SIG-M5 treated with dmso at 0.1 percent for 504 hours (cell line): Measurements from ENCODE around the gene TDRD10.
A peak's percentile ranks its signal among the peaks of the same experiment; 100 is the strongest.
"Not testable (repeated sequence)": the region's sequence is repeated elsewhere in the genome, so short reads cannot be mapped to it uniquely, and the experiment has no call there.

Experiments used
- DNase-seq: peaks from one replicate; lab custom pipeline; 2025; ENCODE audit not compliant: unreplicated experiment; lab: John Stamatoyannopoulos, UW

Gene TDRD10

DNA sequence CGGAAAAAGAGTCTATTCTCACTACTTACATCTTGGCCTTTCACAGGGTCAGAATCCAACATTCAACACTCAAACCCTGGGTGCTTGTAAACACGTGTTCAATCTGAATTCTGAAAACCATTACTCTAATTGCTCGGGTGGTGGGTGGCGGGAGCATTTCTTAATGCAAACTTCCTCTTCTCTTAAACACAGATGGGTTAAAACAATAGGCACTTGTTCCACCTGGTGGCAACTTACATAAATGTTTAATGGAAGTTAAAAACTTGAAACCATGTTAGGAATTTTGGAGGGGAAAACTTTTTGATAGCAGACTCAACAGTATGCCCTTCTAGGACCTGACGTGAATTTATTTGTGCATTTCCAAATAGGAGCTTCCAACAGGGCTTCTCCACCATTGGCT lies 23.4 kb upstream of the TDRD10 start:
- peak; percentile 89 for DNase-seq

DNA sequence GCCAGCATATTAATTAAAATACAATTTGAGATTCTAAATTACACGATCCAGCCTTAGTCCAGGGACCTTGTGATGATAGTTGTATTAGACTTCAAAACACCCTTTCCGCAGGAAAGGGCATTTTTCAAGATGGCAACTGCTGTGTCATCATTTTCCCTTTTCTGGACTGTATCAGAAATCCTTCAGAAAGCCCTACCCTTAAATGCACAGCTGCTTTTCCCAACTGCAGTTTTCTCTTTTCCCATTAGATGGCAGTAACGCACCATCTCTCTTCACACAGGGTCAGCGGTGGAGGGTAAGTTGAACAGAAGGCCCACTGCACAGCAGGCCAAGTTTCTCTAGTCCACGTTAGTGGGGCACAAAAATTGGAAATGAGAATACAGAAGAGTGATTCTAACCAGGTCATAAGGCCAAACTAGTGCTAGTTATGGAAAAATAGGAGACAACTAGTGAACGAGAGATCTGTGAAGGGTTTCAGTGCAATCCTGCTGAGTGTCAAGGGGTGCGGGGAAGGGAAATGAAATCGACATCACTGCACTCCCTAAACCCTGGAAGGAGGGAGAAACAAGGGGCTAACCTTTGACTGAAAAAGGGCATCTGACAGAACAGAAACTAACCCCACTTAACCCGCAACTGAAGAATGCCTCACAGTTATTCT lies 22.1 kb upstream of the TDRD10 start:
- DNase-seq = peak; percentile 87

DNA sequence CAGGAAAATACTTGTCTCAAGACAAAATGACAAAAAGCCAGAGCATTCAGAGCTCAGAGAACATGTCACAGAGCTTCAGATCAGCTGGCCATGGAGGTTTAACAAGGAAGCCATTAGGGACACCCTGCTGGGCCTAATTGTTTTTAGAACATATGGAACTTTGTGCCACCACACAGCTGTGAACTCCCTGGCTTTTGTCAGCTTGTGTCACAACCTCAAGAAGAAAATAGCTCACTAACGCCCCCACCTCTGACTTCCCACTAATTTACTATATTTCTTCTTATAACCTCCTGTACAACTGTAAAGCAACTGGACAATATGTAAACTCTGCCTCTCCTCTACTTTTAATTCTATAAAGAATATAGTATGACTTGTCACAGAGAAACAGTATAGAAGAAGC lies 21.0 kb upstream of the TDRD10 start:
- peak; percentile 68 for DNase-seq

DNA sequence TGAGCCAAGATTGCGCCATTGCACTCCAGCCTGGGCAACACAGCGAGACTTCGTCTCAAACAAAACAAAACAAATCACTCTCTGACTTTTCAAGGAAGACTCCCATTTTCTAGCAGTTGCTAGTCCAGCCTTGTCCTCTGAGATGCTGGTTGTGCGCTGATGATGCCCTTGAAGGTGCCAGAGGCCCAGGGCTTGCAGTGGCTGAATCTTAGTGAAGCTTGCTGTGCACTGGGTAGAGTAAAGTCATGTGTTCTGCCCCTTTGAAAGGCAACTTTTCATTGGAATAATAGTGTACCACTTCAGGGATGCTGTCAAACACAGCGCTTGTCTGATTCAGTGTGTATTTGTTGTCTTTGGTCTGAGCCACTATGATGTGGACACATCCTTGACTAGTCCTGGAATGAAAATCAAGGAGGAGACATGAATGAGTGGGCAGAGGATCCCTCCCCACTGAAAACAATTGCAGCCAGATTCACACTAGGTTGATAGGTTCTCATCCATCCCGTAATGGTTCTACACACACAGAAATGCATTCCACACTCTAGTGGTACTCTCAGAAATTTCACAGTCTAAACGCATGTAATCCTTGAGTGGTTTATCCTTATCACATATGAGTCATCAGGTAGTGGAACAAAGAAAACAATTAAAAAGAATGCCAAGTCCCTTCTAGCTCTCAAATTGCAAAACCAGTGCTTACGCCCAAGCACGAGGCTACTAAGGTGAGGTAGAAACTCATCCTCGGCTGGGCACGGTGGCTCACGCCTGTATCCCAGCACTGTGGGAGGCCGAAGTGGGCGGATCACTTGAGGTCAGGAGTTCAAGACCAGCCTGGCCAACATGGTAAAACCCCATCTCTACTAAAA lies 17.8 kb upstream of the TDRD10 start:
- DNase-seq = no peak

DNA sequence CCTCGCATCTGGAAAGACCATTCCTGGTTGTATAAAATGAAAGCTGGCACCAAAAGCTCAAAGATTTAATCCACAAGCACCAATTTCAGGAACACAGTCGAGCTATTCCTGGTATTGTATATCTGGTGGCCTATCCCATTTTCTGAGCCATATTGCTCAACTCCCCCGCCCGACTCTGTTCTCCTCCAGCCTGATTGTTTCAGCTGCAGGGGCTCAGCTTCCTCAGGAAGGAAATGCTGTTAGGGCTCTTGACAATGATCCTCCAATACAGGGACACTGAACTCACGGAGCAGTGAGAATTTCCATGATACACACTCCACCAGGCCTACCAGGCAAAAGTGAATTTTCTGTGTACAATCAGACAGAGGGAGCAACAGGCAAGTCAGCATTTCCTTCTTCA lies 16.9 kb upstream of the TDRD10 start:
- peak; percentile 60 for DNase-seq

DNA sequence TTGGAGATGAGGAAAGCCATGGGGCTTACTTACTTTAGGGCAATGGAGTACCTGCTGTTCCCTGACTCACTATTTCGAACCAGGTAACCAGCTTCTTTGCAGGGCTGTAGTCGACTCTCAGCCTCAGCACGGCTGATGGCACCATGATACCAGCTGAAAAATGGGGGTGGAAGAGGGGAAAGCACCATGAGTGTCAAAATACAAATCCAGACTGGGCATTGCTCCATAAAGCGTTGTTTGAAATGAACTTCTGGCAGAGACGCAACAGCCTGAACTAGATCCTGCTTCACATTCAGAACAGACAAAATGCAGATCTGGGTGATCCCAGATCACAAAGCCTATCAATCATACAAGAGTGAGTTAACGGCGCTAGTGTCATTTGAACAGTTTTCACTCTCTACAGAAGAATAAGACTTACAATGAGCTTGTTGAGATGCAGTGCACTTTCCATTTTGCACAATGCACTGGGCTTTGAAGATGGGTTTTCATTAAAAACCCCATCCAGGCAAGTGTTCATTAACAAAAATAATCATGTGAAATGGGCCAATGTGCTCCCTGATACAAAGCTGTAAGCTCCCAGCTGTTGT lies 16.0 kb upstream of the TDRD10 start:
- no peak for DNase-seq

DNA sequence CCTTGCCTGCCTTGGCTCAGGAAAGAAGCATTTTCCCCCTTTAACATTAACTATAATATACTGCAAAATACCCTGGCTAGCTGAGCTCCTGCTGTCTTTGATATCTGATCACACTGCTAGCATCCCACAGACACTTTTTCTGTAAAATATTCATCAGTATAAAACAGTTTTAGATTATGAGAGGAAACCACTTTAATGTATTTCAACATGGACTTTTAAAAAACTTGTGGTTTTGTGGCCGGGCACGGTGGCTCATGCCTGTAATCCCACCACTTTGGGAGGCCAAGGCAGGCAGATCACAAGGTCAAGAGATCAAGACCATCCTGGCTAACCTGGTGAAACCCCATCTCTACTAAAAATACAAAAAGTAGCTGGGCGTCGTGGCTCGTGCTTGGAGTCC lies 15.3 kb upstream of the TDRD10 start:
- DNase-seq = not testable (repeated sequence)

DNA sequence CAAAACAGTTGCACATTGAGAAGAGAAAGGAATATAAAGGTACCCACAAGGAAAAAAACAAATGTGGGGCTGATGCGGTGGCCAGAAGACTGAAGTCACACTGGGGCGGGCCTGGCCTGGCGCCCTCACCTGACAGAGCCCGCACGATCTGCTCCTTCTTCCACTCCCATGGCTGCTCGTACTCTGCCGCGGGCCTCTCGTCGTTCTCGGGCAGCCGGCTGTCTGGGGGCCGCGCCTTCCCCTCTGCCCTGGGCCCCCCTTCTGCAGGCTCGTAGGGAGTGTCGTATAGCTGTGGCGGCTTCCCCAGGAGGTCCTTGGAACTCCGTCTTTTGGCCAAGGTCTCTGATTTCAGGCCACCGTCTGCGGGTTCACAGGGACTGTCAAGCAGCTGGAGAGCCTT lies 13.1 kb upstream of the TDRD10 start:
- DNase-seq = no peak

DNA sequence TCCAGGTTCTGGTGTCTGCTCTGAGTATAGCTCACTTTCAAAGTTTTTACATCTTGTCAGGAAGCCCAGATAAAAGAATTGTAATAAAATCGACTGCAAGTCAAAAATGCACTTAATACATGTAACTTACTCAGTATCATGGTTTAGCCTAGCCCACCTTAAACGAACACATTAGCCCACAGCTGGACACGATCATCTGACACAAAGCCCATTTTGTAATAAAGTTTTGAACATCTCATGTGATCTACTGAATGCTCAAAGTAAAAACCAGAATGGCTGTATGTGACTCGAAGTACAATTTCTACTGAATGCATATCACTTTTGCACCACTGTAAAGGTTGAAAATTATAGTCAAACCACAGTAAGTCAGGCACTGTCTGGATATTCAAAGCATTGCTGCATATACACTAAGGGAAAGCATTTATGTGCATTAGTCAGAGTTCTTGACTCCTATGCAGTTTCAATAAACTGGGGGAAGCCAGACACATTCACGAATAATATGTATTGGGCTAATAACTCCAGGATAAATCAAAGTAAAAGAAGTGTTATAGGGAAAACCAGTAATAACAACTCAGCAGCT lies 12.2 kb upstream of the TDRD10 start:
- DNase-seq = no peak

DNA sequence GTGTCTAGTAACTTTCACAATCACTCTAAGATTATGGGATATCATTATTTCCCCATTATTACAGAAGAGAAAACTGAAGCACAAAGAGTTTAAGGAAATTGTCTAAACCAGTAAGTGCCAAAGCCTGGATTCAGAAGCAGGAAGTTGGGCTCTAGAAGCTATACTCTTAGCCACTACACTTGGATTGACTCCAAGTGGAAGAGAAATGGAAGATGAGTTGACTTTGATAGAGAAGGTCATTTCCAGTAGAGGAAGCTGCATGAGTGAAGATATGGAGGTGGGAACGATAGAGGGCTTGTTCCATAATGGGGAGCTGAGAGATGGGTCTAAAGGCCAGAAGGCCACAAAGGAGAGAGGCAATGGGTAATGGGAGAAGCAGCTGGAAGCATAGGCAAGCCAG lies 11.7 kb upstream of the TDRD10 start:
- DNase-seq = no peak

DNA sequence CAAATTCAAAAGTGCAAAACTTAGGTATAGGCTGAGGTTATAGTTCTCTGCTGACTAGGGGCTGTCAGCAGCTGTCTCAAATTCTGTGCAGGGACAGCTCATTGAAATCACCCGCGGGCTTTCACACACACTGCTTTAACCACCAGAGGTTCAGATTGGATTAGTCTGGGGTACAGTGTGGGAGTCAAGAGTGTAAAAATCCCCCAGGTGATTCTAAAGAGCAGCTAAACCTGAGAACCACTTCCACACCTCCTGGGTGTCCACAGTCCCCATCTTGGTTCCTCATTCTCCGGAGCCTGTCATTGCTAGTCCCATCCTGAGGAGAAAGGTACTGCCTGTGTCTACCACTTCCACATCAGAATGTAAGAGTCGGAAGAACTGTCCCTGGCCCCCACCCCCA lies 9.9 kb upstream of the TDRD10 start:
- DNase-seq = no peak

DNA sequence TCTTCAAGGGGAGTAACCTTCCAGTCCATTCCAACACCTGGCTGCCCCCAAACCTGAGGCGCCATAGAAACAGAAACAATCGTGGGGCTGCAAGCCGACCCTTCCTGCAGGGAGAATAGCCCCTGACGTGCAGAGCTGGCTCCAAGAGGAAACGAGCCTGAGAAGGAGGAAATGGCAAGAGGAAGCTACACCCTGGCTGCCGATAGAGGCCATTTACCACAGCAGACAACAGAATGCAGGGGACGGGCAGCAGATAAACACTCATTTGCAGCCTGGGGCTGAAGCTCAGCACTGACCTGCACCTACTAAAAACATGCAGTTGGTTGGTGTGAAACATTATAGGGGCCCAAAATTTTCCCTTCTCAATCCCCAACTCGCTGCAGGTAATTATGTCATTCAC lies 8.7 kb upstream of the TDRD10 start:
- peak; percentile 83 for DNase-seq

DNA sequence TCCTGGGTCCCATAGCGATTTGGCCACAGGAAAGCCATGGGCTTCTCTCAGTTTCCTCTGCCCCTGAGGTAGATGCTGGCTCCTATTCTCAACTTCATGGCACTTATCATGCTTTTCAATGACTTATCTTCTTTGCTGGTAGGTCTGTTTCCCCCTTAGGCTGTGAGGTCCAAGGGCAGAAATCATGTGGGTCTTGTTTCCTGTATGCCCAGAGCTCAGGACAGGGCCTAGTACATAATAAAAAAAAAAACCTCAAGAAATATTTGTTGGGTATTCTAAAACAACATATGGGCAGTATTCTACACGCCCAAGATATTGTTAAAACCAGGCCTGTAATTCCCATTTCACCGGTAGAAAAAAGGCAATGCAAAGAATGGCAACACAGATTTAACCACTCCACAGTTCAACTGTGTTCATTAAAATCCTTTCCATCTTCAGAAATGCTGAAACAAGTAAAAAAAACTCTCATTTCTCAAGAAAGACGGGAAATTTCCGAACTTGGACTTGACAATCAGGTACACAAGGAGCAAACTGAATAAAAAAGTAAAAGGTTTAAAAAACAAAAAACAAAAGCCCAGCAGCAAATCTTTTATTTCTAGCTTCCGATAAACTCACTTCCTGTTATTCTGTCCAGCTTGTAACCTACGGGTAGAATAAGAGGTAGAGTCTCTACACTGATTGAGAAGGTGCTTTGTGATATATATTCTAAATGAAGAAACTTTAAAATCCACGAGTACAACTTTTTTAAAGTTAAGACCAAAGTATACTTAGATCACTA lies 6.3 kb upstream of the TDRD10 start:
- DNase-seq = no peak

DNA sequence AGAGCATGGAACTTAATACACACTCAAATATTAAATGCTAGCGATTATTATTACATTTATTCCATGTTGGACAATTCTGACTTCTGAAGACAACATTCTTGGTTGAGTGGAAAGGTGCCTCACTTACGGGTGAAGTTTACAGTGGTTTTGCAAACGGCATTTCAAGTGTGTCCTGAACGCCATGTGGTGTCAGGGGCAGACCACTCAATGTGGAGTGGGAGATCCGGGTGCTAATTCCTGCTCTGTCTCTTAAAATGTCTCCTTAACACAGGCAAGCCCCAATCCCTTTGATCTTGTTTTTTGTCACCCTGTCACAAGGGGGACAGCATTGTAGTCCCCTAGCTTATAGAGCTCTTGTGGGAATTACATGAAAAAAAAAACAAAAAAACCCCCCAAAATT lies 5.6 kb upstream of the TDRD10 start:
- DNase-seq = no peak

DNA sequence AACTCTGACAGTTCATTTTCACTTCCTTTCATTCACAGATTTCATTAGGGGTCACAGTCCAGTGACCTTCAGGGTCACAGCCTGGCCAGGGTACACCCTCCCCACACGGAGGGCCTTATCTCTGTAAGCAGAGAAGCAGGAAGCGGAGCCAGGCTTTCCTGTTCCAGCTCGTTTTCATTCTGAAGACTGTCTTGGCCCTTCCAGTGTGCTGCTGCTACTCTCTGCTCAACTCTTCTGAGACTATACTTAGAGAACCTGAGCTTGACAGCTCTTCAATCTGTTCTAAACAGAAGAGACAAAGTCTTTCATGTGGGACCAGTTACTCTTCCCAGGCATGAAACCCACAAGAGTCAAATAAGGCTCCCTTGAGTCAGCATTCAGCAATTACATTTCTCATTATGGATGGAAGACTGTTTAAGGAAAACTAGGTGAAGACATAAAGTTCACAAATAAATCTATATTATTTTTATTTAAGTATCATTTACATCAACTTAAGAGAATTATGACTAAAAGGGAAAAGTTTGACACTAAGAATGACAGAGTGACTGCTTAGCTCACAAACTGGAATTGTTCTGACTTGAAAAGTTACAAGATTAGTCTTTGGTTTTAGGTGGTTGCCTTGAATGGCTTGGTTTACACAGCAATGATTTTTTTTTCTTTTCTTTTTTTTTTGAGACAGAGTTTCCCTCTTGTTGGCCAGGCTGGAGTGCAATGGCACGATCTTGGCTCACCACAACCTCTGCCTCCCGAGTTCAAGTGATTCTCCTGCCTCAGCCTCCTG lies 4.8 kb upstream of the TDRD10 start:
- DNase-seq = no peak

DNA sequence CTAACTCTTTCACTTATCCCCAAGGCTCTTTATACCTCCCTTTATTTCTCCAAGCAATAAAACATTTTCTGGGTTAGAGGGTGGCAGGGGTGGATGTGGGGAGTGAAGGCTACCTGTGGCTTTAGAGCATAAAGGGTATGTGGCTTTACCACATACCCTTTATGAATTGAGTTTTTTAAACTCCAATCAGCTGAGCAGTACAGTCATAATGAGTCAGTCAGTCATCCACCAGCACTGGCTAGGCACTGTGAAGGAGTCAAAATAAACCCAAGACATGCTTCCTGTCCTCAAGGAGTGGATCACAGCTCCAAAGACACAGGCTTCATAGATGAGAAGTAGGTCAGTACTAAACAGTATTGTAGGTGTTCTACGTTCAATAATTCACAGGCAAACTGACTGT lies 2.6 kb upstream of the TDRD10 start:
- DNase-seq = no peak

DNA sequence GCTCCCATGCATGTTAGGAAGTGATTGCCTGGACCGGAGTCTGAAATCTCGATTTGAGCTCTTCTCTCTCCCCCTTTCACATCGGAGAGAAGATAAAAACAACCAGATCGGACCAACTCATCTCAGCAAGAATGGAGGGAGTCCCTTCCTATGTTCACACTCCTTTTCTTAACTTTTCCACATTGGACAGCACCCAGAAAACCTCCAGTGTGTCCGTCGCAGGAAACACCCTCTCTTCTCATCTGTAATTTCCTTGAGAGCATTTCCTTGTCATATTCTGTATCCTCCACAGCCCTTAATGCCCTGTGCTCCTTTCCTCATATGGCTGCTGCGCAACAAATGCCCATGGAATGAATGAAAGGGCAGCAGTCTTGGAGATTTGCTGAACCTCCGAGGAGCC lies 1.5 kb upstream of the TDRD10 start:
- DNase-seq = no peak

DNA sequence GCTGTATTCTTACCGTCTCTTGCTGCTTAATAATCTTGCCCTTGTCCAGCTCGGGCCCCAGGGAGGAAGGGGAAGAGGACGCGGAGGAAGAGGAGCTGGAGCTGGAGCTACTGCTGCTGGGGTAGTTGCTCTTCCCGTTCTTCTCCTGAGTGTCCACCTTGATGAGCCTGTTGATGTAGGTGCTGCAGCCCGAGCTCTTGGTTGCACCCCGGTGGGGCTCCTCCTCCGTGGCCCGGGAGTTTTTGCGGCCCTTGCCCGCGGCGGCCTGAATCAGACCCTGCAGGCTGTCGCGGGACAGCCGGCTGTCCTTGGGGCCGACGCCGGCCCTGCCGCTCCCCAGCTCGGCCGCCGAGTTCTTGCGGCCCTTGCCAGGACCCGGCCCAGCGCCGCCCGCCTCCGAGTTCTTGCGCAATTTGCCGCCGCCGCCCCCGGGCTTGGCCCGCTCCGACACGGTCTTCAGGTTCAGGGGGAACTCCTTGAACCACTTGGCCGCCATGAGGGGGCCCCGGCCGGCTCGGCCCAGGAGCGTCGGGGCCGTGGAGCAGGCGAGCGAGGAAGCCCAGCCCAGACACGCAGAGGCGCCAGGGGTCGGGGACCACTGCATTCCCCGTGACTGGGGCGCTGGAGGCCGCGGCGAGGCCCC lies 475 bp upstream of the TDRD10 start:
- DNase-seq = no peak

DNA sequence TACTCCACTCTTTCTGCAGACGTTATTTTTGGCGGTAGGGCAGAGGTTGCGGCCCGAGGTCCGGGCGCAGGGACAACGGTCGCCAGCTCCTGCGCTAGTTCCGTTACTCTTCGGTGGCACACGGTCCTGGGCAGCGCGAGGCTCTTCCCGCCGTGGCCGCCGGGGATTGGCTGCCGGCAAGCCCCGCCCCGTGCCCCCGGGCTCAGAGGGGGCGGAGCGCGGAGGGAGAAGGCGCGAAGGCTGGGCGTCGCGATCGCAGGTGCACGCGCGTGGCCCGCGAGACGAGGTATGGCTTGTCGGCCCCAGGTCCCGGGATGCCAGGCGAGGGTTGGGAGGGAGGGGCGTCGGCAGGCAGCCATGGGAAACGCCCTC lies 711 bp downstream of the TDRD10 start:
- no peak for DNase-seq

DNA sequence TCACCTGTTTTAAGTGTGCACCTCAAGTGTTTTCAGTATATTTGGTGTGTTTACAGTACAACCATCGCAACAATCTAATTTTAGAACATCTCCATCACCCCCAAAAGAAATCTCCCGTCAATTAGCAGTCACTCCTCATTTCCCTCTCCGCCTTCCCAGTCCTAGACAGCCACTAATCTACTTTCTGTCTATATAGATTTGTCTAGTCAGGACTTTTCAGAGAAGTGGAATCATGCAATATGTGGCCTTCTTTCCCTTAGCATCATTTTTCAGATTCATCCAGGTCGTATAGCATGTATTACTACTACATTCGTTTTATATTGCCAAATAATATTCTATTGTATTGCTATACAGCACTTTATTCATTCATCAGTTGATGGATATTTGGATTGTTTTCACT lies 1.9 kb downstream of the TDRD10 start:
- DNase-seq = no peak
